ENCODE measurements around the gene NBPF1. TPM values are rescaled to one million over a fixed set of nuclear protein-coding genes. Genes with fewer than 3 reads are reported as not detected.

The NBPF1 gene
- total RNA-seq, 1 donor from 2014 or later = 50.6 TPM

DNA sequence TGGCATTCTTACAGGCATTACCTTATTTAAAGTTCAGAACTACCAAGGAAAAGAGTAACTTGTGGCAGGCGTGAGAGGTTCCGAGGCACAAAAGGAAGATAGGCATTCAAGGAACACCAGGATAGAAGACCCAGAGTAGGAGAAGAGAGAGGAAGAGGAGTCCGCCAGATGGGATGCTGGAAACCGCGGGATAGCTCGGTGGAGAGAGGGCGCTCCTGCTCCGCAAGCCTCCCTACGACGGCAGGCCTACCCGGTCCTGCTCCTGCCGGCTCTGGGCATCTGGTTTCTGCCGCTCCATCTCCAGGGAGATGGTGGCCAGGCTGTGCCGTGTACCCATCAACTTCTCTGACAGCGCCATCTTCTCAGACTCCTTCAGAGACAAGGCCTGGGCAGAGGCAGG, 5.4 kb upstream of the NBPF1 start:
- Histone ChIP-seq H3K4me3 (ENCODE audit: low read depth, low read length) (no peak overlapping the region), H3K36me3 (ENCODE audit: control insufficient read depth, insufficient read depth, low read length) (peaks cover 2% of the 10 kb centered on the region), H3K27me3 (ENCODE audit: control insufficient read depth, insufficient read depth, low read length) (no peaks in the 10 kb centered on the region)
- TF ChIP-seq, protein P1, sequence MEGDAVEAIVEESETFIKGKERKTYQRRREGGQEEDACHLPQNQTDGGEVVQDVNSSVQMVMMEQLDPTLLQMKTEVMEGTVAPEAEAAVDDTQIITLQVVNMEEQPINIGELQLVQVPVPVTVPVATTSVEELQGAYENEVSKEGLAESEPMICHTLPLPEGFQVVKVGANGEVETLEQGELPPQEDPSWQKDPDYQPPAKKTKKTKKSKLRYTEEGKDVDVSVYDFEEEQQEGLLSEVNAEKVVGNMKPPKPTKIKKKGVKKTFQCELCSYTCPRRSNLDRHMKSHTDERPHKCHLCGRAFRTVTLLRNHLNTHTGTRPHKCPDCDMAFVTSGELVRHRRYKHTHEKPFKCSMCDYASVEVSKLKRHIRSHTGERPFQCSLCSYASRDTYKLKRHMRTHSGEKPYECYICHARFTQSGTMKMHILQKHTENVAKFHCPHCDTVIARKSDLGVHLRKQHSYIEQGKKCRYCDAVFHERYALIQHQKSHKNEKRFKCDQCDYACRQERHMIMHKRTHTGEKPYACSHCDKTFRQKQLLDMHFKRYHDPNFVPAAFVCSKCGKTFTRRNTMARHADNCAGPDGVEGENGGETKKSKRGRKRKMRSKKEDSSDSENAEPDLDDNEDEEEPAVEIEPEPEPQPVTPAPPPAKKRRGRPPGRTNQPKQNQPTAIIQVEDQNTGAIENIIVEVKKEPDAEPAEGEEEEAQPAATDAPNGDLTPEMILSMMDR (IDR thresholded peaks at IDR 0.05; ENCODE audit: insufficient read depth, low read length, poor library complexity, severe bottlenecking) = no peak
- DNase-seq (ENCODE audit: low read depth) = no peak

DNA sequence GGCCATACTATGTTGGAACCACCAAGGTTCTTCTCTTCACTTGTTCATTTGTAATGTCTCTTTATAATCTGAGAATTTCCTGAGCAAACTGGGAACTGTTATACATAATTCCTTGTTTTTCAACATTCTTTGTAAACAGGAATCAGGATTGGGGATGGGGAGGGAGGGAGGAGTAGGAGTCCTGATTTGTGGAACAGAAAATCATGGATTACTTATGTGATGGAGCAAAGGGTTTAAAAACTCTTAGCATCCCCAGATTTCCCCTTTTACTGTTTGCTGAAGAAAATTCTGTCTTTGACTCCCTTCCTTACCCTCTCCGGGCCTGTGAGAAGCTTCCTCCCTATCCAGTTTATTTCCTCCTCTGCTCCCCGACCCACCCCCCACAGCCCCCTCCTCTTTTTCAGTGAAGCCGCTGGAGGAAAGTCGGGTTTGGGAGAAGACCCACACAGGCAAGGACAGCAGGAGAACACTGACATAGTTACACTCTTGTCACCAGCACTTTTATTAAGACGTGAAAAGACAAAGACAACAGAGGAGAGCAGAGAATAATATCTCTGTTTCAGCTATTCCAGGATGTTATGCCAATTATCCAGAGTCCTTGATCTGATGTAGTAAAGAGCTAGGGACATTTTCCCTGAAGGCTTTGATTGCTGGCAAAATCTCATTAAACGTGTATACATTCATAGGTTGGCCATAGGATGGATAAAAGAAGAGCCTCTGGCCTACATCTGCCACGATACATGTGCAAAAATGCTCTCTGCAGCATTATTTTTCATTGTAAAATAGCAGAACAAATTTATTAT, 4.6 kb upstream of the NBPF1 start:
- Histone ChIP-seq H3K27me3 (ENCODE audit: control insufficient read depth, insufficient read depth, low read length) (no peaks in the 10 kb centered on the region), H3K36me3 (ENCODE audit: control insufficient read depth, insufficient read depth, low read length) (peaks cover 2% of the 10 kb centered on the region), H3K4me3 (ENCODE audit: low read depth, low read length) (no peak overlapping the region)
- TF ChIP-seq, protein P1 (IDR thresholded peaks at IDR 0.05; ENCODE audit: insufficient read depth, low read length, poor library complexity, severe bottlenecking) = no peak
- no peak for DNase-seq (ENCODE audit: low read depth)

DNA sequence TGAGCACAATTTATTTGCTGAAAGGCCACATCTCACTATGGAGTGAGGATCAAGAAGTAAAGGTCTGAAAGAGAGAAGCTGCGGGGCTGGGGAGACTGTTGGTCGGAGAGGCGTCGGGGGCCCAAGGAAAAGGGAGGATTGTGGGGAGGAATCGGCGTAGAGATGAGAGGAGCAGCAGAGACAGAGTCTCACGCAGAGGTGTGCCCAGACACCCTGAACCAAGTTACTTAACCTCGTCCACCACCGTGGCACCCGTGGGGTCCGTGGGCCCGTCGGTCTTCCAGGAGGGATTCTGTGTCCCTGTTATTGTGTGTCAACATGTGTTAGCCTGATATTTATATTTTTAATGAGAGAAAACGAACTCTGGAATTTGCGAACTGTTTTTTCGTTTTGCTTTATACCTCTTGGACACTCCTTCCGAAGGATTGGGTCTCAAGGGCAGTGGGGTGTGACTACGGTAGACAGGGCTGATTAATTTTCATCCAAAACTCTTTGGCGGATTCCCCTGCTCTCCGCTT, 3.8 kb upstream of the NBPF1 start:
- Histone ChIP-seq H3K4me3 (ENCODE audit: low read depth, low read length) (no peak overlapping the region), H3K36me3 (ENCODE audit: control insufficient read depth, insufficient read depth, low read length) (peaks cover 2% of the 10 kb centered on the region), H3K27me3 (ENCODE audit: control insufficient read depth, insufficient read depth, low read length) (no peaks in the 10 kb centered on the region)
- DNase-seq (ENCODE audit: low read depth) = no peak
- TF ChIP-seq, protein P1 (IDR thresholded peaks at IDR 0.05; ENCODE audit: insufficient read depth, low read length, poor library complexity, severe bottlenecking) = no peak

DNA sequence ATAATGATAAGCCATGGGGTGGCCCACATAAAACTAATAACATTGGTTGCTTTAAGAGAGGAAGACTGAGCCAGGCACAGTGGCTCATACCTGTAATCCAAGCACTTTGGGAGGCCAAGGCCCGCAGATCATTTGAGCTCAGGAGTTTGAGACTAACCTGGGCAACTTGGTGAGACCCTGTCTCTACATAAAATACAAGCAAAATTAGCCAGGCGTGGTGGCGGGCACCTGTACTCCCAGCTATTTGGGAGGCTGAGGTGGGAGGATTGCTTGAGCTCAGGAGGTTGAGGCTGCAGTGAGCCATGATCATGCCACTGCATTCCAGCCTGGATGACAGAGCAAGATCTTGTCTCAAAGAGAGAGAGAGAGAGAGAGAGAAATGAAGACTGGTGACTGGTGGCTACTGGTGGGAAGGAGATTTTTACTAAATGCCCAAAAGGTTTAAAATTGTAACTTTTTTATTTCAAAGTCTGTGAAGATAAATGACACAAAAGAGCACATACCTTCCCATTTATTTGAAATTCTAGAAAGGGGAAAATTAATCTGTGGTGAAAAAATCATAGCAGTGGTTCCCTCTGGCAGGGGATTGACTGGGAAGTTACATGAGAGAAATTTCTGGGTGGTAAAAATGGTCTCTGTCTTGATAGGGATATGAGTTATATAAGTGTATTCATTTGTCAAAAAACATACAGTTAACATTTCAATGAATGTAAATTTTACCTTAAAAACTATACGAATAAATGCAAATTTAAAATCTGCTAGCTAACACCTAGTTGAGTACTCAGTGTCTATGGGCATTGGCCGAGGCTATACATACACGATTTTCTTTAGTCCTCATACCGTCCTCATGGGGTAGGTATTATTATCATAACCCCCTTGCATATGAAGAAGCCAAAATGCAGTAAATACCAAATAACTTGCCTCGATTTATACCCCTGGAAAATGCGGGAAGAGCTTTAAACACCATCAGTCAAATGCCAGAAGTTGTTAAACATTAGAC, 2.2 kb upstream of the NBPF1 start:
- H3K4me3 ChIP-seq (ENCODE audit: low read depth, low read length) = no peak overlapping the region
- peaks cover 2% of the 10 kb centered on the region for H3K36me3 ChIP-seq (ENCODE audit: control insufficient read depth, insufficient read depth, low read length)
- H3K27me3 ChIP-seq (ENCODE audit: control insufficient read depth, insufficient read depth, low read length) = no peaks in the 10 kb centered on the region
- TF ChIP-seq, protein P1 (IDR thresholded peaks at IDR 0.05; ENCODE audit: insufficient read depth, low read length, poor library complexity, severe bottlenecking) = no peak
- no peak for DNase-seq (ENCODE audit: low read depth)

DNA sequence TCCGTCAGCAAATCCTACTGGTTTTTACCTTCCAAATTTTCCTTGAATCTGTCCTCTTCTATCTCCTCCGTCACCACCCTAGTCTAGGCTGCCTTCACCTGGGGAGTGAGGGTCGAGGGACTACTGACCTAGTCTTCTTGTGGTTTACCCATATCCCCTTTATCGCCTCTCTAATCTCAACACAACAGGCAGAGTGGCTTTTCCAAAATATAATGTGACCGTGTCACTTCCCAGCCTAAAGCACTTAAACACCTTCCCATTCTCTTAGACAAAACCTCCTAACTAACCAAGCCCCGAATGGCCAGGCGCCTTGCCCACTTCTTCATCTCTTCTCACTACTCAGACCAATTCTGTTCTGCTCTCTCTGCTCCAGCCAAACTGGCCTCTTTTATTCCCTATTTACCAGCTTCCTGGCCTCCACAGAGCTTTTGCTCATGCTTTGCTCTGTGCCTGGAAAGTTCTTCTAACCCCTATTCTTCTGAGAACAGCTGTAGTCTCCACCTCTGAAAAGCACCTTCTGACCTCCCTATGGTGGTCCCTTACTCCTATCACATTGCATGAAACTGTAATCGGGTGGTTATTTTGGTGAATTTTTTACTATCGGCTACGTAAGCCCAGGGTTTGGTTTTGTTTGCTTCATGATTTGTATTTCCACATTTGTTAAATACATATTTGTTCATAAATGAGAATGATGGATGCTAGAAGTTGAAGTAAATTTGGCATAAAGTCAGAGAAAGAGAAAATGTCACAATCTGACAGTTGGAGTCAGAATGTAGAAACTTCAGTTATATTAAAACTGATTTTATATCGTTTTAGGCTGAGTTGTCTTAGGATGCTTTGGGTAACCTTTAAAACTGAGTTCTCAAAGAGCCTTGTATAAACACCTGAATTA, 1.2 kb upstream of the NBPF1 start:
- H3K27me3 ChIP-seq (ENCODE audit: control insufficient read depth, insufficient read depth, low read length) = no peaks in the 10 kb centered on the region
- peaks cover 2% of the 10 kb centered on the region for H3K36me3 ChIP-seq (ENCODE audit: control insufficient read depth, insufficient read depth, low read length)
- TF ChIP-seq, protein P1 (IDR thresholded peaks at IDR 0.05; ENCODE audit: insufficient read depth, low read length, poor library complexity, severe bottlenecking) = no peak
- H3K4me3 ChIP-seq (ENCODE audit: low read depth, low read length) = no peak overlapping the region
- no peak for DNase-seq (ENCODE audit: low read depth)
